Mucosa of rectum (tissue), 2 donors: ENCODE data around the gene TNS1.

Experiments
- H3K27ac ChIP-seq, 2 donors: one replicate each; pipeline ENCODE4 v1.7.0; 2013; ENCODE audit warnings: inconsistent platforms in 2 of 2, low read depth in 2 of 2, low read length in 2 of 2
- H3K27me3 ChIP-seq, 2 donors: one replicate each; pipeline ENCODE4 v1.7.0; 2013; ENCODE audit warnings: low read length in 2 of 2; ENCODE audit not compliant: control insufficient read depth in 2 of 2, insufficient read depth in 2 of 2
- H3K36me3 ChIP-seq, 2 donors: one replicate each; pipeline ENCODE4 v1.7.0; 2013; ENCODE audit warnings: low read length in 2 of 2; ENCODE audit not compliant: control insufficient read depth in 2 of 2, insufficient read depth in 2 of 2
- H3K4me1 ChIP-seq, 2 donors: one replicate each; pipeline ENCODE4 v1.7.0; 2013; ENCODE audit warnings: low read length in 2 of 2, mild to moderate bottlenecking in 1 of 2; ENCODE audit not compliant: control insufficient read depth in 2 of 2, insufficient read depth in 2 of 2
- H3K4me3 ChIP-seq, 2 donors: one replicate each; pipeline ENCODE4 v1.7.0; 2013; ENCODE audit warnings: low read length in 2 of 2
- H3K9ac ChIP-seq, 2 donors: one replicate each; pipeline ENCODE4 v1.7.0; 2013; ENCODE audit warnings: low read length in 2 of 2, low read depth in 1 of 2, mild to moderate bottlenecking in 1 of 2
- H3K9me3 ChIP-seq, 2 donors: one replicate each; pipeline ENCODE4 v1.7.0; 2013; ENCODE audit warnings: low read length in 2 of 2; ENCODE audit not compliant: control insufficient read depth in 2 of 2
- donor health status: healthy.
- donor health status: Normal muscosa, but diverticular disease.

The TNS1 gene

GRCh38 chr2:217842017-217842416, 160.8 kb downstream of the TNS1 start:
- Histone ChIP-seq H3K4me1 (no peaks in the 10 kb centered on the region), H3K9me3 (peaks cover 0 to 5% of the 10 kb centered on the region in 2 donors), H3K36me3 (peaks cover 0 to 2% of the 10 kb centered on the region in 2 donors), H3K27me3 (no peaks in the 10 kb centered on the region), H3K27ac (no peak overlapping the region), H3K4me3 (no peak overlapping the region), H3K9ac (no peak overlapping the region)

- H3K27me3 ChIP-seq = no peaks in the 10 kb centered on the region
- H3K36me3 ChIP-seq = no peaks in the 10 kb centered on the region
- no peak overlapping the region for H3K27ac ChIP-seq
- no peak overlapping the region for H3K4me3 ChIP-seq
- H3K9ac ChIP-seq = no peak overlapping the region
- peaks cover 0 to 5% of the 10 kb centered on the region in 2 donors for H3K9me3 ChIP-seq
- H3K4me1 ChIP-seq = peaks cover 0 to 4% of the 10 kb centered on the region in 2 donors
Observed at GRCh38 chr2:217840522-217840921, 162.3 kb downstream of the TNS1 start.

GRCh38 chr2:217839750-217840107, 163.1 kb downstream of the TNS1 start:
- Histone ChIP-seq H3K27ac (peak overlapping the region in 1 of 2 donors; percentile 18), H3K27me3 (no peaks in the 10 kb centered on the region), H3K4me3 (no peak overlapping the region), H3K4me1 (peaks cover 0 to 4% of the 10 kb centered on the region in 2 donors), H3K9me3 (peaks cover 0 to 4% of the 10 kb centered on the region in 2 donors), H3K9ac (no peak overlapping the region), H3K36me3 (peaks cover 0 to 5% of the 10 kb centered on the region in 2 donors)

GRCh38 chr2:217839073-217839749, 163.6 kb downstream of the TNS1 start:
- Histone ChIP-seq H3K27me3 (no peaks in the 10 kb centered on the region), H3K4me1 (peaks cover 0 to 4% of the 10 kb centered on the region in 2 donors), H3K4me3 (no peak overlapping the region), H3K36me3 (peaks cover 0 to 7% of the 10 kb centered on the region in 2 donors), H3K9me3 (no peaks in the 10 kb centered on the region), H3K9ac (no peak overlapping the region), H3K27ac (peak overlapping the region; percentile 18 to 28)

GRCh38 chr2:217838409-217838831, 164.4 kb downstream of the TNS1 start:
- Histone ChIP-seq H3K4me3 (no peak overlapping the region), H3K36me3 (peaks cover 1 to 8% of the 10 kb centered on the region in 2 donors), H3K27ac (peak overlapping the region in 1 of 2 donors; percentile 82)

GRCh38 chr2:217837530-217837929, 165.3 kb downstream of the TNS1 start:
- Histone ChIP-seq H3K27ac (peak overlapping the region; percentile 72 to 82), H3K9ac (no peak overlapping the region), H3K27me3 (no peaks in the 10 kb centered on the region), H3K36me3 (peaks cover 4 to 9% of the 10 kb centered on the region in 2 donors), H3K4me3 (no peak overlapping the region), H3K4me1 (peaks cover 0 to 4% of the 10 kb centered on the region in 2 donors), H3K9me3 (no peaks in the 10 kb centered on the region)

More at GRCh38 chr2:217838409-217838831, 164.4 kb downstream of the TNS1 start:
- H3K27me3 ChIP-seq = no peaks in the 10 kb centered on the region
- no peak overlapping the region for H3K9ac ChIP-seq
- H3K4me1 ChIP-seq = peaks cover 0 to 4% of the 10 kb centered on the region in 2 donors
- H3K9me3 ChIP-seq = no peaks in the 10 kb centered on the region

- Histone ChIP-seq H3K27ac (peak overlapping the region; percentile 72 to 82), H3K4me1 (peaks cover 0 to 4% of the 10 kb centered on the region in 2 donors), H3K27me3 (no peaks in the 10 kb centered on the region), H3K4me3 (no peak overlapping the region), H3K9me3 (no peaks in the 10 kb centered on the region), H3K9ac (no peak overlapping the region), H3K36me3 (peaks cover 4 to 9% of the 10 kb centered on the region in 2 donors)
Observed at GRCh38 chr2:217836901-217837491, 165.8 kb downstream of the TNS1 start.

GRCh38 chr2:217835931-217836891, 166.6 kb downstream of the TNS1 start:
- peak overlapping the region; percentile 72 to 82 for H3K27ac ChIP-seq
- peaks cover 4 to 12% of the 10 kb centered on the region in 2 donors for H3K36me3 ChIP-seq
- no peaks in the 10 kb centered on the region for H3K9me3 ChIP-seq
- H3K4me3 ChIP-seq = no peak overlapping the region
- H3K4me1 ChIP-seq = peaks cover 0 to 4% of the 10 kb centered on the region in 2 donors
- H3K27me3 ChIP-seq = no peaks in the 10 kb centered on the region
- no peak overlapping the region for H3K9ac ChIP-seq

GRCh38 chr2:217834744-217835513, 167.9 kb downstream of the TNS1 start:
- peaks cover 0 to 4% of the 10 kb centered on the region in 2 donors for H3K4me1 ChIP-seq
- H3K9ac ChIP-seq = no peak overlapping the region
- H3K9me3 ChIP-seq = no peaks in the 10 kb centered on the region
- no peak overlapping the region for H3K4me3 ChIP-seq
- H3K27me3 ChIP-seq = no peaks in the 10 kb centered on the region
- peaks cover 10 to 15% of the 10 kb centered on the region in 2 donors for H3K36me3 ChIP-seq
- H3K27ac ChIP-seq = no peak overlapping the region
